Measurements from ENCODE around the gene PEF1. TPM values are rescaled to one million over a fixed set of nuclear protein-coding genes. Genes with fewer than 3 reads are reported as not detected.

PEF1 gene, protein sequence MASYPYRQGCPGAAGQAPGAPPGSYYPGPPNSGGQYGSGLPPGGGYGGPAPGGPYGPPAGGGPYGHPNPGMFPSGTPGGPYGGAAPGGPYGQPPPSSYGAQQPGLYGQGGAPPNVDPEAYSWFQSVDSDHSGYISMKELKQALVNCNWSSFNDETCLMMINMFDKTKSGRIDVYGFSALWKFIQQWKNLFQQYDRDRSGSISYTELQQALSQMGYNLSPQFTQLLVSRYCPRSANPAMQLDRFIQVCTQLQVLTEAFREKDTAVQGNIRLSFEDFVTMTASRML
- 107 and 112 TPM in 2 replicates for total RNA-seq

GRCh38 chr1:31644560-31645273 lies at the start of gene PEF1:
TSS of gene PEF1 (minus strand) at chr1:31644876. CDS start at chr1:31644864, 12 bp downstream.

GRCh38 chr1:31617218-31617915 lies 27.3 kb downstream of the PEF1 start, which contains the start of gene HCRTR1:
TSS of gene HCRTR1 (plus strand) at chr1:31617689. CDS start at chr1:31619193, 1,504 bp downstream.

Other genes starting within 250 kb of the PEF1 start
- gene SERINC2, start 231.7 kb downstream of the PEF1 start, total RNA-seq: 12.5 and 17.3 TPM in 2 replicates
- gene TINAGL1, start 68.4 kb downstream of the PEF1 start, total RNA-seq: 1,345 and 1,463 TPM in 2 replicates
- gene HCRTR1, start 27.2 kb downstream of the PEF1 start, total RNA-seq: 0.13 and 0.30 TPM in 2 replicates
- gene COL16A1, start 59.1 kb upstream of the PEF1 start, total RNA-seq: 0.20 and 0.67 TPM in 2 replicates
- 0.40 and 0.89 TPM in 2 replicates for gene ADGRB2, start 119.5 kb upstream of the PEF1 start, total RNA-seq
- gene SPOCD1, start 171.1 kb upstream of the PEF1 start, total RNA-seq: 47.2 and 49.2 TPM in 2 replicates

Data from mammary microvascular endothelial cell (primary cell).